ENCODE results near the gene XIRP2.

The XIRP2 gene

GRCh38 chr2:166881177-166881576 lies 7.1 kb upstream of the XIRP2 start:
- no peak for TF ChIP-seq CTCF (IDR thresholded peaks at IDR 0.05; ENCODE audit: borderline replicate concordance, insufficient read depth, low read depth, low read length)
- H3K4me3 ChIP-seq (ENCODE audit: low read depth, low read length), result no peak overlapping the region

GRCh38 chr2:166882851-166883250 lies 5.4 kb upstream of the XIRP2 start:
- TF ChIP-seq CTCF (IDR thresholded peaks at IDR 0.05; ENCODE audit: borderline replicate concordance, insufficient read depth, low read depth, low read length), result no peak

GRCh38 chr2:166891727-166892126 lies 3.4 kb downstream of the XIRP2 start:
- no peak for TF ChIP-seq CTCF (IDR thresholded peaks at IDR 0.05; ENCODE audit: borderline replicate concordance, insufficient read depth, low read depth, low read length)
- H3K4me3 ChIP-seq (ENCODE audit: low read depth, low read length), result no peak overlapping the region

More at GRCh38 chr2:166882851-166883250, 5.4 kb upstream of the XIRP2 start:
- H3K4me3 ChIP-seq (ENCODE audit: low read depth, low read length), result no peak overlapping the region

GRCh38 chr2:166892397-166892796 lies 4.1 kb downstream of the XIRP2 start:
- no peak overlapping the region for H3K4me3 ChIP-seq (ENCODE audit: low read depth, low read length)
- TF ChIP-seq CTCF (IDR thresholded peaks at IDR 0.05; ENCODE audit: borderline replicate concordance, insufficient read depth, low read depth, low read length), result no peak

- no peak for TF ChIP-seq CTCF (IDR thresholded peaks at IDR 0.05; ENCODE audit: borderline replicate concordance, insufficient read depth, low read depth, low read length)
- no peak overlapping the region for H3K4me3 ChIP-seq (ENCODE audit: low read depth, low read length)
Observed at GRCh38 chr2:166895243-166895642, 7.0 kb downstream of the XIRP2 start.

GRCh38 chr2:166897666-166898065 lies 9.4 kb downstream of the XIRP2 start:
- TF ChIP-seq CTCF (IDR thresholded peaks at IDR 0.05; ENCODE audit: borderline replicate concordance, insufficient read depth, low read depth, low read length), result no peak
- H3K4me3 ChIP-seq (ENCODE audit: low read depth, low read length), result no peak overlapping the region

- no peak for TF ChIP-seq CTCF (IDR thresholded peaks at IDR 0.05; ENCODE audit: borderline replicate concordance, insufficient read depth, low read depth, low read length)
- no peak overlapping the region for H3K4me3 ChIP-seq (ENCODE audit: low read depth, low read length)
Observed at GRCh38 chr2:166899676-166900075, 11.4 kb downstream of the XIRP2 start.

All from GM12875 (cell line).